ENCODE data around the gene TOR3A. TPM values are rescaled to one million over a fixed set of nuclear protein-coding genes. Genes with fewer than 3 reads are reported as not detected.

TOR3A gene
- total RNA-seq, 3 donors from 2014 or later, result 38.7 to 39.9 (median 39.8) TPM

DNA sequence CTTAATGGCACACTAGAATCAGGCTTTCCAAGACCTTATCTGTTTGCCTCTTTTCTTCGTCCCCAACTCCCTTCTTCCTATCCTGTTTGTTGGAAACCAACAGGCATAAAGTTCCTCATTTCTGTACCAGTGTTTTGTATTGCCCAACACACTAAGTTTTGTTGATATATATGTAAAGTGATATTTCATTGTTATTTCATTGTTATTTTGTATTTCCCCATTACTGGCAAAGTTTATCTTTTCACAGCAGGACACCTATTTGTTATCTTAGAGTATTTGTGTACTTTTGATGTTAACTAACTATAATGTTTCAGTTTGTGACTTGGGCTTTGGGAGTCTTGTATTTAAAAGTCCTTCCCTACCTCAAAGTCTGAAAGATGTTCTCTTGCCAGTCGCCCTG, 29.1 kb upstream of the TOR3A start:
- Mint-ChIP-seq H3K27me3 (ENCODE audit: low read depth) (no peaks in the 10 kb centered on the region), H3K36me3 (ENCODE audit: insufficient read depth) (peaks cover 33% of the 10 kb centered on the region), H3K9me3 (peaks cover 5% of the 10 kb centered on the region), H3K4me3 (no peak overlapping the region), H3K4me1 (ENCODE audit: low read depth) (no peaks in the 10 kb centered on the region)
- DNase-seq (no peak), ATAC-seq (no peak)

DNA sequence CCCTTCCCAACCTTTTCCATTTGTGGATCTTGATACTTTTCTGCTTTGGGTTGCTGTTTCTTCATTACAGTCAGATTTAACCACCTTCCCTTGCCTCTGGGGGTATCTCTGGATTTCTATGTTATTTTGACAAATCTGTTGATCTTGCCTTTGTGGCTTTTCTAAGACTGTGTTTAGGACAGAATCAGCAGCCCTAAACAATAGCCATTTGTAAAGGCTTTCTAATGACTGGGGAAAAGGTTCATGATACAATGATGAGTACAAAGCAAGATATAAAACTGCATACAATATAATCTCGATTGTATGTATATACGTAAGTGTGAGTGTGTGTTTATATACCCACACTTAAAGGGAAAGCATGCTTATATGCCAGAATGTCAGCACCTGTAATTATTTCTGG, 28.4 kb upstream of the TOR3A start:
- DNase-seq (no peak), ATAC-seq (no peak)
- Mint-ChIP-seq H3K9me3 (peaks cover 5% of the 10 kb centered on the region), H3K4me1 (ENCODE audit: low read depth) (no peaks in the 10 kb centered on the region), H3K27me3 (ENCODE audit: low read depth) (no peaks in the 10 kb centered on the region), H3K36me3 (ENCODE audit: insufficient read depth) (peaks cover 35% of the 10 kb centered on the region), H3K4me3 (no peak overlapping the region)

DNA sequence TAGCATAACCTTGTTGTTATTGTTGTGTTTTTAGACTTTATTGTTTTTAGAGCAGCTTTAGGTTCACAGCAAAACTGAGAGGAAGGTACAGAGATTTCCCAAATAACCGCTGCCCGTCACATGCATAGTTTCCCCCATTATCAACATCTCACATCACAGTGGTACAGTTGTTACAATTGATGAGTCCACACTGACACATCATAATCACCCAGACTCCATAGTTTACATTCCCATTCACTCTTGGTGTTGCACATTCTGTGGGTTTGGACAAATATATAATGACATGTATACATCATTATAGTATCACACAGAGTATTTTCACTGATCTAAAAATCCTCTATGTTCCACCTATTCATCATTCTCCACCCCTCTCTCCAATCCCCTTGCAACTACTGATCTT, 25.9 kb upstream of the TOR3A start:
- ATAC-seq (no peak), DNase-seq (no peak)
- H3K9me3 Mint-ChIP-seq, result peaks cover 5% of the 10 kb centered on the region
- H3K4me1 Mint-ChIP-seq (ENCODE audit: low read depth), result no peaks in the 10 kb centered on the region
- H3K27me3 Mint-ChIP-seq (ENCODE audit: low read depth), result no peaks in the 10 kb centered on the region
- no peak overlapping the region for H3K4me3 Mint-ChIP-seq
- peaks cover 38% of the 10 kb centered on the region for H3K36me3 Mint-ChIP-seq (ENCODE audit: insufficient read depth)

DNA sequence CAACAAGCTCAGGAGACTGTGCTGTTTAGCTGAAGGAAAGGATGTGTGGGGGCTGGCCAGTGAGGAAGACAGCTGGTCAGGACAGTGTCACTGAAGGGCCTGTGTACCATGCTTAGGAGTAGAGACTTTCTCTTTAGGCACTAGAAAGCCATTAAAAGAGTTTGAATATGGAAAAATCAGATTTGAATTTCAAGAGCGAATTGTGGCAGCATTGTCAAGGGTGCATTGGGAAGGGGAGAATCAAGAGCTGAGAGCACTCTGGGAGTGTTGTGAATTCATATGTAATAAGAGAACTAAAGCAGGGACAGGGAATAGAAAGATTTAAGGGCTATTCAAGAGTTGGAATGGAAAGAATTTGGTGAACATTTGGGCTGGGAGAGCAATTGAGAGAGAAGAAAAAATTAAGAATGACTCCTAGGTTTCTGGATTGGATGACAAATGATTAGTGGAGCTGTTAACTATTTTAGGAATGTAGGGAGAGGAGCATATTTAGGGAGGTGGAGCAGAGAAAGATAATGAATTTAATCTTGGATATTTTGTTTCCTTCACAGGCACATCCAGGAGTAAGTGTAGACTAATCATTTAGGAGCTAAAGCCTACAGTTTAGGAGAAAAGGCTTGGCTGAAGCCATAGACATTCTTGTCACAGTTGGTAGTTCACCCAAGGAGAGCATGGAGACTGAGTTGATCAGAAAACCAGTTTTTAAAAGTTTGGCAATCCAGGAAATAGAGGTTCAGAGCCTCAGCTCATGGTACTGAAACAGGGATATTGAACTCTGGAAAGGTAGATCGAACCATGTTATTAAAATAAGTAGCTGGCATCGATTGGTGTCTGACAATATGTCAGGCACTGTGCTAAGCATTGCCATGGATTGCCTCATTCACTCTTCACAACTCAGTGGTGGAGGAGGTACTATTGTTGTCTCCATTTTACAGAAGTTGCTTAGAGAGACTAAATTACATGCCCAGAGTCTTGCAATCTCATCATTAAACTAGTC, 23.1 kb upstream of the TOR3A start:
- ATAC-seq (no peak), DNase-seq (no peak)
- Mint-ChIP-seq H3K36me3 (ENCODE audit: insufficient read depth) (peaks cover 36% of the 10 kb centered on the region), H3K27me3 (ENCODE audit: low read depth) (no peaks in the 10 kb centered on the region), H3K4me1 (ENCODE audit: low read depth) (no peaks in the 10 kb centered on the region), H3K4me3 (no peak overlapping the region), H3K9me3 (peaks cover 5% of the 10 kb centered on the region)

DNA sequence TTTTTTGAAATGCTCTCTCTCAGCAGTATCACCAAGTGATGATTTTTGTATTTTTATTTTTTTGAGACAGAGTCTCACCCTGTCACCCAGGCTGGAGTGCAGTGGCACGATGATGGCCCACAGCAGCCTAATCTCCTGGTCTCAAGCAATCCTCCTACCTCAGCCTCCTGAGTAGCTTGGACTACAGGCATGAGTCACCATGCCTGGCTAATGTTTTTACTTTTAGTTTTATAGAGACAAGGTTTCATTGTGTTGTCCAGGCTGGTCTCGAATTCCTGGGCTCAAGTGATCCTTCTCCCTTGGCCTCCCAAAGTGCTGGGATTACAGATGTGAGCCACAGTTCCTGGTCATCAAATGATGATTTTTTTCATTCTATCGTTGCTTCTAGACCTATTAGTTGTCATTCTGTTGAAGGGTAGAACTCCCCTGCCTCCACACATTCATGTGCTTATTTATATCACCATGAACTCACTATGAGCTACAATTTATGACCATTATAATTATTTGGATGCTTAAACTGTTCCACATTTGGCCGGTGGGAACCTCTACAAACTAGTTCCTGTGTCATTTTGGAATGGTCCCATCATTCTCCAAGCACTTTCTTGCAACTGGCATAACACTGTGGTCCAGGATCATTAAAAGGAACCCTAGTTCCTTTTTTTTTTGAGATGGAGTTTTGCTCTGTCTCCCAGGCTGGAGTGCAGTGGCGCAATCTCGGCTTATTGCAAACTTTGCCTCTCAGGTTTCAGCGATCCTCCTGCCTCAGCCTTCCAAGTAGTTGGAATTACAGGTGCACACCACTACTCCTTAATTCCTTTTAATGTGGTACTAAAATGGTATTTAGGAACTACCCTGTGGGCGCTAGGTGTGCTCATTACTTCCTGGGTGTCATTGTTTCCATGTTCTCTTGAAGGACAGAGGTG, 20.2 kb upstream of the TOR3A start:
- ATAC-seq, result no peak
- Mint-ChIP-seq H3K27me3 (ENCODE audit: low read depth) (no peaks in the 10 kb centered on the region), H3K36me3 (ENCODE audit: insufficient read depth) (peaks cover 32% of the 10 kb centered on the region), H3K4me3 (no peak overlapping the region), H3K4me1 (ENCODE audit: low read depth) (no peaks in the 10 kb centered on the region), H3K9me3 (no peaks in the 10 kb centered on the region)
- no peak for DNase-seq

DNA sequence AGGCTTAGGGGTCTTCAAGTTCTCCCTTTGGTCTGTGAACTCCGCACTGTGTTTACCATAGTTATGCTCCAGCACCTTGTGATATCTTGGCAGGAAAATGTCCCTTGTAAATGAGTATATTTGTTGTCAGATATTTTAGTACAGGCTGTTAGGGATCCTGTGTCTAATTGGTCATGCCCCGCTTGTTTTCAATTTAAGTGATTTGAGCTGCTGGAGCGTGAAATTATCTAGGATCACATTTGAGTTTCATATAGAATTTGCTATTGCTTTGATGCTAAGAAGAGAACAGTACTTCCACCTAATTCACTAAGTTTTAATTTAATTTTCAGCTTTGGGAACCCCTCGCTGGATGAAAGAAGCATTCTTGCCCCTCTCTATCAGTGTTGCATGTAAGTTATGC, 15.4 kb upstream of the TOR3A start:
- Mint-ChIP-seq H3K9me3 (no peaks in the 10 kb centered on the region), H3K4me1 (ENCODE audit: low read depth) (no peaks in the 10 kb centered on the region)

DNA sequence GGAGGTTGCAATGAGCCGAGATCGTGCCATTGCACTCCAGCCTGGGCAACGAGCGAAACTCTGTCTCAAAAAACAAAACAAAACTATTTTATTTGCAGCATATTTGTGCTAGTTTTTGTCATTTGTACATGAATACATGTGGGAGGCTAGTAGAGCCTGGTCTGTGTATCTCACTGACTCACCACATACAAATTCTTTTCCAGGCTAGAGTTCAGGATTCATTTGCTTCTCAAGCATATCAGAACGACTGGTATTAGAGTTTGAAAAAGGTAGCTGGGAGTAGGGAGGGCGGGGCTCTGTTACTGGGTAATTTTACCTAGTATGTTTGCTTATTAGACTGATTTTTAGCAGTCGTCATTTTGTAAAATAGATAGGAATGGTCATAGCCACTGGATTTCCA, 4.5 kb upstream of the TOR3A start:
- H3K4me3 Mint-ChIP-seq, result no peak overlapping the region
- peaks cover 5% of the 10 kb centered on the region for H3K36me3 Mint-ChIP-seq (ENCODE audit: insufficient read depth)
- H3K4me1 Mint-ChIP-seq (ENCODE audit: low read depth), result peaks cover 14% of the 10 kb centered on the region
- no peaks in the 10 kb centered on the region for H3K9me3 Mint-ChIP-seq
- DNase-seq (no peak), ATAC-seq (no peak)
- H3K27me3 Mint-ChIP-seq (ENCODE audit: low read depth), result no peaks in the 10 kb centered on the region

More for the DNA sequence above, 15.4 kb upstream of the TOR3A start:
- H3K27me3 Mint-ChIP-seq (ENCODE audit: low read depth), result no peaks in the 10 kb centered on the region
- no peak overlapping the region for H3K4me3 Mint-ChIP-seq
- peaks cover 25% of the 10 kb centered on the region for H3K36me3 Mint-ChIP-seq (ENCODE audit: insufficient read depth)
- ATAC-seq (no peak), DNase-seq (no peak)

DNA sequence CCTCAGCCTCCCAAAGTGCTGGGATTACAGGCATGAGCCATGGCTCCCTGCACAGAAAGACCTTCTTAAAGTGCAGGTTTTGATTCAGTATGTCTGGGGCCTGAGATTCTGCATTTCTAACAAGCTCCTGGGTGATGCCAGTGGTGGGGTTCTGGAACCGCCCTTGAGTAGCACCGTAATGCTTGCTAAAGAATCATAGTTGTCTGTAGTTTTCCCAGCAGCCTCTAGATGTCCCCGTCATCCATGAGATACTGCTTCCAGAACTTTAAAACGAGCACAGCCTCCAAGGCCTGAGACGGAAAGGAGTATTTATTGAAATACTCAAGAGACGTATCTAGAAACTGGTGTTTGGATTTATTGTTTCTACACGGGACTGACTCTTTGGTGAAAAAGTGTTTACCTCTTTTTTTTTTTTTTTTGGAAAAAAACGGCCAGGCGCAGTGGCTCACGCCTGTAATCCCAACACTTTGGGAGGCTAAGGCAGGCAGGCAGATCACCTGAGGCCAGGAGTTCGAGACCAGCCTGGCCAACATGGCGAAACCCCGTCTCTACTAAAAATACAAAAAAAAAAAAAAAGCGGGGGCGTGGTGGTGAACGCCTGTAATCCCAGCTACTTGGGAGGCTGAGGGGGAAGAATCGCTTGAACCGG, 2.6 kb upstream of the TOR3A start:
- peaks cover 26% of the 10 kb centered on the region for H3K4me1 Mint-ChIP-seq (ENCODE audit: low read depth)
- peak; percentile 32 for DNase-seq
- peak in 1 of 2 donors; percentile 13 for ATAC-seq
- no peaks in the 10 kb centered on the region for H3K27me3 Mint-ChIP-seq (ENCODE audit: low read depth)
- no peak overlapping the region for H3K4me3 Mint-ChIP-seq
- H3K36me3 Mint-ChIP-seq (ENCODE audit: insufficient read depth), result peaks cover 3% of the 10 kb centered on the region
- H3K9me3 Mint-ChIP-seq, result no peaks in the 10 kb centered on the region

DNA sequence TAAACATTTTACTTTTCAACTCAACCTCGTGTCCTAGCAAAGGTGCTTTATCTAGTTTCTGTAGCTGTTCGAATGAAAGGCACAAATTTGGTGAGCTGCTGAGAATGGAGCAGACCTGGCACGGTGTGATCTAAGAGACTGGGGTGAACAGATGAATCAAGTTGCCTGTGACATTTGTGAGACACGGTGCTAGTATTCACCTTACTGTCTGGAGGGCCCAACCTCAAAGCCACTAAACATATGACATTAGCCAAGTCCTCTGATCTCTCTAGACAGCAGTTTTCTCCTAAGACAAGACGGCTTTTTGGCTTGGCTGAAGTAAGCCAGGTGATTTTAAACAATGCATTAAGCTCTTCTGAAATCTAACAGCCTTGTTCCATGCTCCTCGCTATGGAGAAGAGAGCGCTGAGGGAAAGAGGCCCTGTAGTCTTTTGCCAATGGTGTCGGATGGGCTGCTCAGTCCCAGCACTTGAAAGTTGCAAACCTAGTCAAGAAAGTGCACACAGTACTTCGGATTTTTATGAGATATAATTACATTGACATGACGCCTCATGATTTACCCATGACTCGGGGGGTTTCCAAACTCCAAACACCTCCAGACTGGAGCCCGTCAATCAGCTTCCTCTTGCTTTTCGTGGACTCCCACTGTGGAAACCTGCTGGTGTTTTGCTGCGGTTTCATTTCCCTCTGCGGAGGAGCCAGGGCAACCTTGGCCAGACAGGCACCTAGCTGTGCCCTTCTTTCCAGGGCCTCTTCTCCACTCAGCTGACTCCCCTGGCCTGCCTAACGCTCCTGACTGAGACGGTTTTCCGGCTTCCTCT, 794 bp upstream of the TOR3A start:
- DNase-seq, result peak; percentile 25
- ATAC-seq, result peak; percentile 22 to 27
- Mint-ChIP-seq H3K36me3 (ENCODE audit: insufficient read depth) (no peaks in the 10 kb centered on the region), H3K27me3 (ENCODE audit: low read depth) (no peaks in the 10 kb centered on the region), H3K4me1 (ENCODE audit: low read depth) (peaks cover 29% of the 10 kb centered on the region), H3K9me3 (no peaks in the 10 kb centered on the region), H3K4me3 (peak overlapping the region; percentile 93)

DNA sequence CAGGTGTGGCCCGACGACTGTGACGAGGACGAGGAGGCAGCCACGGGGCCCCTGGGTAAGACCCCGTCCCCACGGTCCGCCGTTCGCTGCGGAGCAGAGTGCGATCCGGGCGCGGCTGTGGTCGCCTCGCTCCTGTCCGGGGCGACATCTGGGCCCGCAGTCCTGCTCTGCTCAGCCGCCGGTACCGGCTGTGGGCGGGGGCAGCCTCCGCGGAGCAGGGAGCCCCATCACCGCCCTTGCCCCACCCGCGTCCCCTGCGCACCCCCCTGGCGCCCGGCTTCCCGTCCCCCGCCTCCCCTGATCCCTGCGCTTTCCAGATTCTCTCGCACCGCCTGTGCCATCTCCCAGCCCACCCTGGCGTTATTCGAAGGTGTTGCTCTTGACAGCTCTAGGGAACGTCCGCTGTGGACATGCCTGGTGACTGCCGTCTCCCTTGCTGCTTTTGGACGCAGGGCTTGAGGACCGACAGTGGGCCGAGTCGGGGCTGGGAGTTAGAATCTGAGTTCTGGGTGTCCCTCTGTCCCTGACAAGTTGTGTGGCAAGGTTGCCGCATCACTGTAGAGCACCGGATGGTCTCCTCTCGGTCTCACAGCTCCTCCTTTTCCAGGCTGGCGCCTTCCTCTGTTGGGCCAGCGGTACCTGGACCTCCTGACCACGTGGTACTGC, 596 bp downstream of the TOR3A start:
- H3K4me1 Mint-ChIP-seq (ENCODE audit: low read depth), result peaks cover 29% of the 10 kb centered on the region
- H3K9me3 Mint-ChIP-seq, result no peaks in the 10 kb centered on the region
- peak; percentile 33 to 41 for ATAC-seq
- DNase-seq, result peak; percentile 27
- no peaks in the 10 kb centered on the region for H3K27me3 Mint-ChIP-seq (ENCODE audit: low read depth)
- H3K4me3 Mint-ChIP-seq, result peak overlapping the region; percentile 93
- peaks cover 2% of the 10 kb centered on the region for H3K36me3 Mint-ChIP-seq (ENCODE audit: insufficient read depth)

DNA sequence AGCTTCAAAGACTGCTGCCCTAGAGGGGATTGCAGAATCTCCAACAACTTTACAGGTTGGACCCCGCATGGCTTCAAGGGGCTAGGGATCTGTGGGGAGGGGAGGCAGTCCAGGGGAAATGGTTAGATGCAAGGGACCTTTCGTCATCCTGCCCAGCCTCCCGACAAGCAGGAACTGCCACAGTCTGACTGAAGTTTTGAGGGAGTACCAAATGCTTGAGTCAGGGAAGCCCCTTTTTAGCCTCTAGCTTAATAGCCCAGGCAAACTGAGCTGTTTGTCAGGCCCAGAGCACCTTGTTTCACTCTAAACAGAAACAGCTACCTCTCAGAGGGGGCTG, 1.1 kb downstream of the TOR3A start:
- Mint-ChIP-seq H3K4me3 (peak overlapping the region; percentile 93), H3K27me3 (ENCODE audit: low read depth) (no peaks in the 10 kb centered on the region), H3K36me3 (ENCODE audit: insufficient read depth) (peaks cover 2% of the 10 kb centered on the region), H3K9me3 (no peaks in the 10 kb centered on the region), H3K4me1 (ENCODE audit: low read depth) (peaks cover 29% of the 10 kb centered on the region)
- ATAC-seq (no peak), DNase-seq (no peak)

DNA sequence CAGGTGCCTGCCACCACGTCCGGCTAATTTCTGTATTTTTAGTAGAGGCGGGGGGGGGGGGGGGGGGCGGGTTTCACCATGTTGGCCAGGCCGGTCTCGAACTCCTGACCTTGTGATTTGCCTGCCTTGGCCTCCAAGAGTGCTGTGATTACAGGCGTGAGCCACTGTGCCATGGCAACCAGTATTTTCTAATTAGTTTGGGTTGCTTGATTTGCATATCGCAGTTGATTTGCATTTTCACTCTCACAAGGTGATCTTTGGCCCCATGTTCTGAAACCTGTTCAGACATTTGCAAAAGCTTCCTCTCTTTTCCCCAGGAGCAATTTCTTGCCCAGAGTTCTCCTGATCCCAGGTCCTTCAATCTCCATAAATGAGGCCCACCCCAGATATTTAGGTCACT, 1.7 kb downstream of the TOR3A start:
- Mint-ChIP-seq H3K4me3 (peak overlapping the region; percentile 93), H3K27me3 (ENCODE audit: low read depth) (no peaks in the 10 kb centered on the region), H3K9me3 (no peaks in the 10 kb centered on the region), H3K4me1 (ENCODE audit: low read depth) (peaks cover 29% of the 10 kb centered on the region), H3K36me3 (ENCODE audit: insufficient read depth) (peaks cover 2% of the 10 kb centered on the region)
- ATAC-seq, result no peak
- DNase-seq, result no peak

DNA sequence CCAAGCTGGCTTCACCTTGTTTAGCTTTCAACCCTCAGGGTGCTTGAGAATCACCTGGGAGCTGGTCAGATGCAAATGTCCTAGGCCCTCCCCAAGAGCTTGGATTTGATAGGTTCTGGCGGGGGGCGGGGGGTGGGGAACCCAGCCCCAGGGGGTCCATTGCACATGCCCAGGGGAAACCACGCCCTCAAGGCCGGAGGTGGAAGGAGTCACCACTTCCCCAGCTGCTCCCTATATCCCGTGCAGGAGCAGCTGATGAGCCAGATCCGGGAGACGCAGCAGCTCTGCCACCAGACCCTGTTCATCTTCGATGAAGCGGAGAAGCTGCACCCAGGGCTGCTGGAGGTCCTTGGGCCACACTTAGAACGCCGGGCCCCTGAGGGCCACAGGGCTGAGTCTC, 5.8 kb downstream of the TOR3A start:
- H3K4me3 Mint-ChIP-seq, result no peak overlapping the region

More for the DNA sequence above, 5.8 kb downstream of the TOR3A start:
- ATAC-seq, result no peak
- Mint-ChIP-seq H3K36me3 (ENCODE audit: insufficient read depth) (peaks cover 17% of the 10 kb centered on the region), H3K9me3 (no peaks in the 10 kb centered on the region), H3K27me3 (ENCODE audit: low read depth) (no peaks in the 10 kb centered on the region), H3K4me1 (ENCODE audit: low read depth) (peaks cover 14% of the 10 kb centered on the region)
- no peak for DNase-seq
